22Rv1 (cell line): ENCODE measurements around the gene TNNT3.

Experiments
- ZFX ChIP-seq: fragments of 450-650 bp; IDR thresholded peaks from 2 replicates; pipeline ENCODE4 v1.6.1; 2017; ENCODE audit warnings: antibody characterized with exemption, borderline replicate concordance
- TF ChIP-seq, protein P1 (sequence below): fragments of 450-650 bp; IDR thresholded peaks from 2 replicates; pipeline ENCODE4 v1.5.1; 2017; ENCODE audit warnings: mild to moderate bottlenecking

GRCh38 chr11:1873048-1873812 is 46.3 kb upstream of the TNNT3 start:
- TF ChIP-seq, protein P1, sequence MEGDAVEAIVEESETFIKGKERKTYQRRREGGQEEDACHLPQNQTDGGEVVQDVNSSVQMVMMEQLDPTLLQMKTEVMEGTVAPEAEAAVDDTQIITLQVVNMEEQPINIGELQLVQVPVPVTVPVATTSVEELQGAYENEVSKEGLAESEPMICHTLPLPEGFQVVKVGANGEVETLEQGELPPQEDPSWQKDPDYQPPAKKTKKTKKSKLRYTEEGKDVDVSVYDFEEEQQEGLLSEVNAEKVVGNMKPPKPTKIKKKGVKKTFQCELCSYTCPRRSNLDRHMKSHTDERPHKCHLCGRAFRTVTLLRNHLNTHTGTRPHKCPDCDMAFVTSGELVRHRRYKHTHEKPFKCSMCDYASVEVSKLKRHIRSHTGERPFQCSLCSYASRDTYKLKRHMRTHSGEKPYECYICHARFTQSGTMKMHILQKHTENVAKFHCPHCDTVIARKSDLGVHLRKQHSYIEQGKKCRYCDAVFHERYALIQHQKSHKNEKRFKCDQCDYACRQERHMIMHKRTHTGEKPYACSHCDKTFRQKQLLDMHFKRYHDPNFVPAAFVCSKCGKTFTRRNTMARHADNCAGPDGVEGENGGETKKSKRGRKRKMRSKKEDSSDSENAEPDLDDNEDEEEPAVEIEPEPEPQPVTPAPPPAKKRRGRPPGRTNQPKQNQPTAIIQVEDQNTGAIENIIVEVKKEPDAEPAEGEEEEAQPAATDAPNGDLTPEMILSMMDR: no peak
- no peak for TF ChIP-seq ZFX
